Measurements from ENCODE around the gene ACTR3. TPM values are rescaled to one million over a fixed set of nuclear protein-coding genes. Genes with fewer than 3 reads are reported as not detected.
"Not testable (repeated sequence)": the region's sequence is repeated elsewhere in the genome, so short reads cannot be mapped to it uniquely, and the experiment has no call there.

Gene ACTR3
- total RNA-seq, 1 experiment from 2014 or later, result 296 TPM

GRCh38 chr2:113845261-113845660 is 44.6 kb upstream of the ACTR3 start:
- no peak for TF ChIP-seq CTCF (IDR thresholded peaks at IDR 0.05; ENCODE audit: unreplicated experiment)
- H3K27me3 Mint-ChIP-seq (ENCODE audit: unreplicated experiment), result no peaks in the 10 kb centered on the region
- CTCF ChIA-PET, result interaction anchor here (0.6 kb wide), 1 partner anchor 14 kb away, joined by 4 read pairs; no protein-coding TSS in a partner anchor
- no peaks in the 10 kb centered on the region for H3K4me1 Mint-ChIP-seq (ENCODE audit: low read depth, unreplicated experiment)
- intact Hi-C loops (cut with micrococcal nuclease; ENCODE audit: unreplicated experiment), result no loop called here
- peaks cover 2% of the 10 kb centered on the region for H3K9me3 Mint-ChIP-seq (ENCODE audit: low read depth, unreplicated experiment)
- no peak for DNase-seq
- no peak overlapping the region for H3K4me3 Mint-ChIP-seq (ENCODE audit: low read depth, unreplicated experiment)
- no peak overlapping the region for H3K27ac Mint-ChIP-seq (ENCODE audit: unreplicated experiment)
- H3K36me3 Mint-ChIP-seq (ENCODE audit: insufficient read depth, unreplicated experiment), result no peaks in the 10 kb centered on the region
- BruUV-seq (replicated peaks), result no TSS peak

- CTCF ChIA-PET; H3K9me3 Mint-ChIP-seq (ENCODE audit: low read depth, unreplicated experiment); H3K27ac Mint-ChIP-seq (ENCODE audit: unreplicated experiment); DNase-seq; intact Hi-C loops (cut with micrococcal nuclease; ENCODE audit: unreplicated experiment); H3K4me1 Mint-ChIP-seq (ENCODE audit: low read depth, unreplicated experiment); H3K27me3 Mint-ChIP-seq (ENCODE audit: unreplicated experiment); H3K4me3 Mint-ChIP-seq (ENCODE audit: low read depth, unreplicated experiment); H3K36me3 Mint-ChIP-seq (ENCODE audit: insufficient read depth, unreplicated experiment); BruUV-seq (replicated peaks): not testable (repeated sequence)
These were observed 44.1 kb upstream of the ACTR3 start for GRCh38 chr2:113845796-113846195.

GRCh38 chr2:113846429-113846828 is 43.5 kb upstream of the ACTR3 start:
- no peaks in the 10 kb centered on the region for H3K36me3 Mint-ChIP-seq (ENCODE audit: insufficient read depth, unreplicated experiment)

GRCh38 chr2:113847144-113847543 is 42.7 kb upstream of the ACTR3 start:
- CTCF ChIA-PET, result no interaction called here
- intact Hi-C loops (cut with micrococcal nuclease; ENCODE audit: unreplicated experiment), result no loop called here
- no TSS peak for BruUV-seq (replicated peaks)
- no peaks in the 10 kb centered on the region for H3K36me3 Mint-ChIP-seq (ENCODE audit: insufficient read depth, unreplicated experiment)
- H3K9me3 Mint-ChIP-seq (ENCODE audit: low read depth, unreplicated experiment), result peaks cover 2% of the 10 kb centered on the region
- H3K27me3 Mint-ChIP-seq (ENCODE audit: unreplicated experiment), result no peaks in the 10 kb centered on the region
- TF ChIP-seq CTCF (IDR thresholded peaks at IDR 0.05; ENCODE audit: unreplicated experiment), result no peak
- DNase-seq, result no peak
- H3K4me1 Mint-ChIP-seq (ENCODE audit: low read depth, unreplicated experiment), result no peaks in the 10 kb centered on the region
- no peak overlapping the region for H3K27ac Mint-ChIP-seq (ENCODE audit: unreplicated experiment)
- no peak overlapping the region for H3K4me3 Mint-ChIP-seq (ENCODE audit: low read depth, unreplicated experiment)

More at GRCh38 chr2:113846429-113846828, 43.5 kb upstream of the ACTR3 start:
- no TSS peak for BruUV-seq (replicated peaks)
- no peak for DNase-seq
- intact Hi-C loops (cut with micrococcal nuclease; ENCODE audit: unreplicated experiment), result no loop called here
- TF ChIP-seq CTCF (IDR thresholded peaks at IDR 0.05; ENCODE audit: unreplicated experiment), result no peak
- Mint-ChIP-seq H3K27ac (ENCODE audit: unreplicated experiment) (no peak overlapping the region), H3K4me1 (ENCODE audit: low read depth, unreplicated experiment) (no peaks in the 10 kb centered on the region), H3K4me3 (ENCODE audit: low read depth, unreplicated experiment) (no peak overlapping the region), H3K27me3 (ENCODE audit: unreplicated experiment) (no peaks in the 10 kb centered on the region), H3K9me3 (ENCODE audit: low read depth, unreplicated experiment) (peaks cover 2% of the 10 kb centered on the region)
- CTCF ChIA-PET, result no interaction called here

GRCh38 chr2:113848758-113849415 is 41.0 kb upstream of the ACTR3 start:
- H3K27ac Mint-ChIP-seq (ENCODE audit: unreplicated experiment), result no peak overlapping the region
- BruUV-seq (replicated peaks), result no TSS peak
- DNase-seq, result no peak
- no peaks in the 10 kb centered on the region for H3K36me3 Mint-ChIP-seq (ENCODE audit: insufficient read depth, unreplicated experiment)
- no peak overlapping the region for H3K4me3 Mint-ChIP-seq (ENCODE audit: low read depth, unreplicated experiment)
- CTCF ChIA-PET, result no interaction called here
- H3K27me3 Mint-ChIP-seq (ENCODE audit: unreplicated experiment), result no peaks in the 10 kb centered on the region
- H3K9me3 Mint-ChIP-seq (ENCODE audit: low read depth, unreplicated experiment), result peaks cover 2% of the 10 kb centered on the region
- H3K4me1 Mint-ChIP-seq (ENCODE audit: low read depth, unreplicated experiment), result no peaks in the 10 kb centered on the region
- intact Hi-C loops (cut with micrococcal nuclease; ENCODE audit: unreplicated experiment), result no loop called here
- no peak for TF ChIP-seq CTCF (IDR thresholded peaks at IDR 0.05; ENCODE audit: unreplicated experiment)
